Coronary artery (tissue), 2 donors: ENCODE data around the gene SPTBN5.

Experiments used
- DNase-seq: peaks from one replicate; pipeline ENCODE4 v3.0.0-alpha.2; 2017; ENCODE audit warnings: low spot score
- H3K27ac ChIP-seq, 2 donors: fragments of 200-600 bp; sonication (generic); one replicate each; pipeline ENCODE4 v1.5.1; 2016 to 2019
- H3K4me3 ChIP-seq: fragments of 200-600 bp; sonication (generic); 2 replicates; pipeline ENCODE4 v1.5.1; 2016; ENCODE audit warnings: mild to moderate bottlenecking, moderate library complexity
- CTCF ChIP-seq: fragments of 200-600 bp; sonication (generic); IDR thresholded peaks from one replicate; pipeline ENCODE4 v1.5.1; 2019; ENCODE audit warnings: antibody characterized with exemption

SPTBN5 gene

GRCh38 chr15:41880156-41880877 is 13.5 kb downstream of the SPTBN5 start:
- no peak for DNase-seq
- Histone ChIP-seq H3K27ac (no peak overlapping the region), H3K4me3 (no peak overlapping the region)
- no peak for TF ChIP-seq CTCF

GRCh38 chr15:41879321-41879845 is 14.5 kb downstream of the SPTBN5 start:
- TF ChIP-seq CTCF = no peak
- Histone ChIP-seq H3K4me3 (no peak overlapping the region), H3K27ac (no peak overlapping the region)
- DNase-seq = no peak

GRCh38 chr15:41878355-41878699 is 15.5 kb downstream of the SPTBN5 start:
- Histone ChIP-seq H3K4me3 (no peak overlapping the region), H3K27ac (no peak overlapping the region)
- no peak for DNase-seq
- no peak for TF ChIP-seq CTCF

GRCh38 chr15:41877631-41878354 is 16.1 kb downstream of the SPTBN5 start:
- no peak for DNase-seq
- Histone ChIP-seq H3K4me3 (no peak overlapping the region), H3K27ac (no peak overlapping the region)
- TF ChIP-seq CTCF = no peak

GRCh38 chr15:41876689-41877088 is 17.2 kb downstream of the SPTBN5 start:
- DNase-seq = no peak
- no peak overlapping the region for H3K4me3 ChIP-seq
- no peak for TF ChIP-seq CTCF

GRCh38 chr15:41876007-41876406 is 17.8 kb downstream of the SPTBN5 start:
- no peak for TF ChIP-seq CTCF
- no peak for DNase-seq
- Histone ChIP-seq H3K4me3 (no peak overlapping the region), H3K27ac (no peak overlapping the region)

More at GRCh38 chr15:41876689-41877088, 17.2 kb downstream of the SPTBN5 start:
- no peak overlapping the region for H3K27ac ChIP-seq

GRCh38 chr15:41874736-41875135 is 19.1 kb downstream of the SPTBN5 start:
- Histone ChIP-seq H3K4me3 (no peak overlapping the region), H3K27ac (no peak overlapping the region)
- DNase-seq = no peak
- TF ChIP-seq CTCF = no peak
